ENCODE measurements around the gene LARP6. TPM values are rescaled to one million over a fixed set of nuclear protein-coding genes. Genes with fewer than 3 reads are reported as not detected.

Gene LARP6
- total RNA-seq, 4 donors from 2014 or later = 56.6 to 105 (median 76.3) TPM

DNA sequence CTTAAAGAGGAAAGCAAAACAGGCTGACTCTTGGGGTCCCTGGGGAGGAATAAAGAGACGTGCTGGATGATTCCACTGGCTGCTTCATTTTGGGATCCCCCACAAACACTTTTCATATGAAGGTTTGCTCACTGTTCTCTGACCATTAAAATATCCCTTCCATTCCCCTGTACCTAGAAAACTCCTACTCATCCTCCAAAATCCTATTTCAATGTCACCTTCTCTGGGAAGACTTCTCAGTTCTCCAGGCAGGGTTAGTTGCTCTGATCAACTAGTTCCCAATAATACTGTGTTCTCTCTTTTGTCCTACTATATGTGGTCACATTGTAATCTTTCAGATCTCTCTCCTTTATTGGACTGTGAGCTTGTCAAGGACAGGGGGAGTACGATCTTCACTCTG is 19.0 kb downstream of the LARP6 start:
- ATAC-seq (ENCODE audit: low FRiP score) = no peak
- TF ChIP-seq, protein P1, sequence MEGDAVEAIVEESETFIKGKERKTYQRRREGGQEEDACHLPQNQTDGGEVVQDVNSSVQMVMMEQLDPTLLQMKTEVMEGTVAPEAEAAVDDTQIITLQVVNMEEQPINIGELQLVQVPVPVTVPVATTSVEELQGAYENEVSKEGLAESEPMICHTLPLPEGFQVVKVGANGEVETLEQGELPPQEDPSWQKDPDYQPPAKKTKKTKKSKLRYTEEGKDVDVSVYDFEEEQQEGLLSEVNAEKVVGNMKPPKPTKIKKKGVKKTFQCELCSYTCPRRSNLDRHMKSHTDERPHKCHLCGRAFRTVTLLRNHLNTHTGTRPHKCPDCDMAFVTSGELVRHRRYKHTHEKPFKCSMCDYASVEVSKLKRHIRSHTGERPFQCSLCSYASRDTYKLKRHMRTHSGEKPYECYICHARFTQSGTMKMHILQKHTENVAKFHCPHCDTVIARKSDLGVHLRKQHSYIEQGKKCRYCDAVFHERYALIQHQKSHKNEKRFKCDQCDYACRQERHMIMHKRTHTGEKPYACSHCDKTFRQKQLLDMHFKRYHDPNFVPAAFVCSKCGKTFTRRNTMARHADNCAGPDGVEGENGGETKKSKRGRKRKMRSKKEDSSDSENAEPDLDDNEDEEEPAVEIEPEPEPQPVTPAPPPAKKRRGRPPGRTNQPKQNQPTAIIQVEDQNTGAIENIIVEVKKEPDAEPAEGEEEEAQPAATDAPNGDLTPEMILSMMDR (IDR thresholded peaks at IDR 0.05) = no peak
- DNase-seq (ENCODE audit: low spot score) = no peak

DNA sequence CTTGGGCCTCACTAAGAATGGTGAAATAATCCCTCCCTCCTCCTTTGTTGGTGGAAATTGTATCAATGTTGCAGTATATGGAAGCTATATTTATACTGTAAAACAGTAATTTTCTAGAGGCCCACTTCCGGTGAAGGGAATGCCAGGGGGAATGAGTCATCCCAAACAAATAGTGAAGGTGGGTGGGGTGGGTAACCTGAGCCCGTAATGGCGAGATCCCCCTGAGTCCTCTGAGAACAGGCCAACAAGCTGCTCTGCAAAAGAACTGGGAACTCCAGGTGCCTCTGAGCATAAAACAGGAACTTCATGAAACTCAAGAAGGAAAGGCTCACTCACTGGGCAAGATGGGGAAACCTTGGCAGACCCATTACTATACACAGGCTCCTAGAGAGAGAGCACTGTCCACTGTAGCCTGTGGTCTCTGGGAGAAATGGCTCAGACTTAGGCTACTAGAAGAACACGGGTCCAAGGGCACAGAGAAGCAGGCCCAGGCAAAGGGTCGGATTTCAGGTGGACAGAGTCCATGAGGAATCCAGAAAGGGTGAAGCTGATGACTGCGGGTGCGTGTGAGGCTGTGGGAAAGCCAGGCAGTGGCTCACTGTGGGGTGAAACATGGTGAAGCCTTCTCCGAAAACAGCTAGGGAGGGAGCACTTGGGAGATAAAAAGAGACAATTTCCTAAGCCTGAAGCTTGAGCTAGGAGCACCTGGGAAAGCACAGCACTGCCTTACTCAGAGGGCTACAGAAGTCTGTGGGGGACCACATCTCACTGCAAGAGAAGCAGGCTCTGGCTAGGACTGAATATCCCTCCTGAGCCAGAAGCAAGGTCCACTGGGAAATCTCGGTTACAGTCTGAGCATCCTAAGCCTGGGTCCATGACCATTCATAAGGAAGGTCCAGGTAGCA is 19.8 kb downstream of the LARP6 start:
- ATAC-seq (ENCODE audit: low FRiP score) (no peak), DNase-seq (ENCODE audit: low spot score) (no peak)
- TF ChIP-seq, protein P1 (IDR thresholded peaks at IDR 0.05) = no peak

DNA sequence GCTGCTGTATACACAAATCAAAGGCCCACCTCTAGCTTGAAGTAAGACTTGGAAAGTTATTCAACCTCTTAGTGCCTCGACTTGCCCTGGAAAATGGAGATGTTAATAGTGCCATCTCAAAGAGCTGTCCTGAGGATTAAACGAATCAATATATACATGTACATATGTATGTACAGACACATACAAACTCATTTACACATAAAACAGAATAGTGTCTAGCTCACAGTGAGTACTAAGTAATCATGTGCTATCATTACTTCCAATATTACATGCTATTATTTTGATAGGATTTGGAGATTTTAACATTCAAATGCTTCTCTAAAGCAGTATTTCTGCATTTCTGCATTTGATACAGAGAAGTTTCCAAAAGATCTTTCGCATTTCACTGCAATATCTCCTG is 20.5 kb downstream of the LARP6 start:
- TF ChIP-seq, protein P1 (IDR thresholded peaks at IDR 0.05) = no peak
- DNase-seq (ENCODE audit: low spot score) = no peak
- no peak for ATAC-seq (ENCODE audit: low FRiP score)

DNA sequence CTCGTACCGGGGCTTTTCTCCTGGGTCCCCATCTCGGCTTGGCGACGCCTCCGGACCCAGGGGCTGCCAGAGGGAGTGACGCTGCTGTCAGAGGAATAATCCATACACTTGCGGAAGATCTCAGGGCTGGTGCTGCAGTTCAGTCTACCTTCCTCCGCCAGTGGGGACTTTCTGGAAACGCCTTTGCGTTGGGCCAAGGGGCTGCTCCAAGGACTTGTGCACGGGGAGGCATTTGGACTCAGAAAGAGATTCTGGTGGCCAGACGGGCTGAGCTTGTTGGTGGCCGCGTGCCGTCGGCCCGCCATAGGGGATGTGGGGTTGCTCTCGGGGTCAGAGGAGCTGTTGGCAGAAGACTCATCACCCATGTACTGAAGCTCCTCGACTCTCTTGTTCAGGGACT is 21.8 kb downstream of the LARP6 start:
- ATAC-seq (ENCODE audit: low FRiP score) (no peak), DNase-seq (ENCODE audit: low spot score) (no peak)
- TF ChIP-seq, protein P1 (IDR thresholded peaks at IDR 0.05) = no peak

DNA sequence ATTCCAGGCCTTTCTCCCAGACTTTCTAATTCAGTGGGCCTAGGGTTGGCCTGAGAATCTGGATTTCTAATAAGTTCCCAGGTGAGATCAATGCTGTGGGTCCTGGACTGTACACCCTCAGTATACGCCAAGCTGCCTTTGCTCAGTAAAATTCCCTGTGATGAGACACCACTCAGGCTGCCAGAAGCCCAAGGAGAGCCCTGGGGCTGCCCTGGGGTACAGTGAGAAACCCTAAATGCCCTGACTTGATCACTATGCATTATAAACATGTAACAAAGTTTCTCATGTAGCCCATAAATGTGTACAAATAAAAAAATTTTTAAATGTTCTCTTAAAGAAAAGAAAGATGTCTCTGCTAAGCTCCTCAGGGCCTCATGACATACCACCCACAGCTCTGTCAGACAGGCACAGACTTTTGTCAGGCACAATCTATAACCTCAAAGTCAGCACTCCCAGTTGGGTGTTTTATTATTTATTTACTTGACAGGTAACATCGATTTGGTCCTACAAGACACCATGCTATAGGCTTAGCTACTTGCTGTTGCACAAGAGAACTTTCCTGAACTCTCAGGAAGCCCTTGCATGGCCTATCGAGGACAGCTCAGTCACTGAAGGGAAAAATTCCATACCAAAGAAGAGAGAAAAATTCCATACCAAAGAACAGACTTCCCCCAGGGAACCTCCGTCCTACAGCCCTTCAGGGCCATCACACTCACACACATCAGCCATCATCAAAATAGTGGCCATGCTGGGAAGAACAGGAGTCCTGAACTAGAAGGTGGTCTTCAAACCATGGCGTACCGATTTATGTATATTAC is 22.7 kb downstream of the LARP6 start:
- ATAC-seq (ENCODE audit: low FRiP score) = no peak
- no peak for DNase-seq (ENCODE audit: low spot score)
- TF ChIP-seq, protein P1 (IDR thresholded peaks at IDR 0.05) = no peak

DNA sequence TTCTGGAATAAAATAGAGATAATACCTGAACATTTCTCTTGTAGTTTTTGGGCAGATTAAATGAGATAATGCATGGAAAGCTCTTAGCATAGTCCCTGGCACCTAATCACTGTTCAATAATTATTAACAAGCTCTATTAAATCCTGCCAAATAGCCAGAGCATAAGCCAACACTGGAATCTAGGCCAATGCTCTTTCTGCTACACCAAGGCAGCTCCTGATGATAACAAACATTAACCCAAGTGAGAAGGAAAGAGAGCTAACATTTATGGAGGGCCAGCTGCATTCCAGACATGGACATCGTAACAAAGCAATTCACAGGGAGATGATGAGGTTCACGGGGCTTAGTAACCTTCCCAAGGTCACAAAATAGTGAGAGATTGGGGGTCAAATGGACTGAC is 23.3 kb downstream of the LARP6 start:
- TF ChIP-seq, protein P1 (IDR thresholded peaks at IDR 0.05) = no peak
- DNase-seq (ENCODE audit: low spot score) (no peak), ATAC-seq (ENCODE audit: low FRiP score) (no peak)

All from omental fat pad (tissue), 4 donors.